GM12872 (cell line): ENCODE measurements around the gene PTH1R.

Experiments used
- CTCF ChIP-seq: IDR thresholded peaks from 3 replicates; pipeline ENCODE4 v1.5.1; 2011; ENCODE audit warnings: low read depth, mild to moderate bottlenecking, low read length, moderate library complexity; ENCODE audit not compliant: insufficient read depth

PTH1R gene

GRCh38 chr3:46948830-46949671, 71.5 kb downstream of the PTH1R start:
- TF ChIP-seq CTCF, result no peak

DNA sequence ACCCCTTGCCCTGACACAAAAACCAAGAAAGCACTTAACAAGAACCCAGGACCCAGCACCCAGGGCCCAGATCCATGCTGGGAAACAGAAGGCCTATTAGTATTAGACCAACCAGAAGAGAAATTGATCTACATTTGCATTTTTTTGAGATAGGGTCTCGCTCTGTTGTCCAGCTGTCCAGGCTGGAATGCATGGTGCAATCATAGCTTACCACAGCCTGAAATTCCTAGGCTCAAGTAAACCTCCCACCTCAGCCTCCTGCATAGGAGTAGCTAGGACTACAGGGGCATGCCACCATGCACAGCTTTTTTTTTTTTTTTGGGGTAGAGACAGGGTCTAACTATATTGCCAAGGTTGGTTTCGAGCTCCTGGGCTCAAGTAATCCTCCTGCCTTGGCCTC, 72.7 kb downstream of the PTH1R start:
- no peak for TF ChIP-seq CTCF

GRCh38 chr3:46950650-46951241, 73.2 kb downstream of the PTH1R start:
- no peak for TF ChIP-seq CTCF

DNA sequence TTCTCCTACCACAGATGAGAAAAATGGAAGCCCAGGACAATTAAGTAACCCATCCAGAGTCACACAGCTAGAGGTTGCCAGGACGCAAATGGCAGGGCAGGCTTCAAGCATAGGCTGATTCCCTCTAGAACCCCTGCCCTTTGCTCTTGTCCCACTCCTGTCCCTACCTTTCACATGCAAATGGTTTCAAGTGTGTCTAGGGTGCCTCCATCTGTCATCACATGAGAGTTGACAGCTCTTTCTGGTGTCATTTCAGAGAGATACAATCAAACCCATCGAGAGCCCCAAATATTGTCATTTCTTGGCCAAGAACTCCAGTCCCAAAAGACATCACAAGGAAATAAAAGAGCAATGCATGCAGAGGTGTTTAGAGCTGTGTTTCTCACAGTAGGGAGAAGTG, 75.3 kb downstream of the PTH1R start:
- TF ChIP-seq CTCF, result no peak
